Astrocyte of the cerebellum (primary cell): ENCODE measurements around the gene CCDC146.

Source experiments
- DNase-seq: peaks from one replicate; pipeline ENCODE4 v3.0.0-alpha.2; 2011; ENCODE audit warnings: low read depth
- H3K4me3 ChIP-seq: 2 replicates; pipeline ENCODE4 v1.5.1; 2011; ENCODE audit warnings: mild to moderate bottlenecking, low read depth, low read length, moderate library complexity
- in situ Hi-C: cut with HindIII; loops from 2 replicates; pipeline ENCODE4 v1.10.0; 2017; ENCODE audit warnings: low sequenced_read_pairs
- TF ChIP-seq, protein P1 (sequence below): IDR thresholded peaks from 2 replicates; pipeline ENCODE4 v1.5.1; 2012; ENCODE audit warnings: low read length, low read depth, moderate library complexity, mild to moderate bottlenecking; ENCODE audit errors: missing control alignments

Gene CCDC146

DNA sequence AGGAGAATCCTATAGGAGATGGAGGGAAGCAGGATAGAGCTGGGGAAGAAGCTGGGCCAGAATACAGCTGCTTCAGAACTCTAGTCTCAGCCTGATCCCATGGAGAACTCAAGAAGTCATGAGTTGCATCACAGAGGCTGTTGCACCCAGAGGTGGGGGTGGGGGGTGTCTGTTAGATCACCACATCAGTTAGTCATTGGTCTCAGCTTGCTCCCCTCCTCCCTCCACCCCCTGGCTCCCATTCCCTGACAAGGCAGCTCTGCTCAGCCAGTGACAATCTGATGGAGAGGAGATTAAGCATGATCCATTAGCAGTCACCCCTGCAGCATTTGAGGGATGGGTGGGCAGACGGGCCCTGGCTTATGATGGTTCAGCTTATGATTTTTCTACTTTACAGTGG is 135.6 kb downstream of the CCDC146 start:
- no peak overlapping the region for H3K4me3 ChIP-seq
- TF ChIP-seq, protein P1, sequence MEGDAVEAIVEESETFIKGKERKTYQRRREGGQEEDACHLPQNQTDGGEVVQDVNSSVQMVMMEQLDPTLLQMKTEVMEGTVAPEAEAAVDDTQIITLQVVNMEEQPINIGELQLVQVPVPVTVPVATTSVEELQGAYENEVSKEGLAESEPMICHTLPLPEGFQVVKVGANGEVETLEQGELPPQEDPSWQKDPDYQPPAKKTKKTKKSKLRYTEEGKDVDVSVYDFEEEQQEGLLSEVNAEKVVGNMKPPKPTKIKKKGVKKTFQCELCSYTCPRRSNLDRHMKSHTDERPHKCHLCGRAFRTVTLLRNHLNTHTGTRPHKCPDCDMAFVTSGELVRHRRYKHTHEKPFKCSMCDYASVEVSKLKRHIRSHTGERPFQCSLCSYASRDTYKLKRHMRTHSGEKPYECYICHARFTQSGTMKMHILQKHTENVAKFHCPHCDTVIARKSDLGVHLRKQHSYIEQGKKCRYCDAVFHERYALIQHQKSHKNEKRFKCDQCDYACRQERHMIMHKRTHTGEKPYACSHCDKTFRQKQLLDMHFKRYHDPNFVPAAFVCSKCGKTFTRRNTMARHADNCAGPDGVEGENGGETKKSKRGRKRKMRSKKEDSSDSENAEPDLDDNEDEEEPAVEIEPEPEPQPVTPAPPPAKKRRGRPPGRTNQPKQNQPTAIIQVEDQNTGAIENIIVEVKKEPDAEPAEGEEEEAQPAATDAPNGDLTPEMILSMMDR, result no peak
- in situ Hi-C loops, result no loop called here
- no peak for DNase-seq

DNA sequence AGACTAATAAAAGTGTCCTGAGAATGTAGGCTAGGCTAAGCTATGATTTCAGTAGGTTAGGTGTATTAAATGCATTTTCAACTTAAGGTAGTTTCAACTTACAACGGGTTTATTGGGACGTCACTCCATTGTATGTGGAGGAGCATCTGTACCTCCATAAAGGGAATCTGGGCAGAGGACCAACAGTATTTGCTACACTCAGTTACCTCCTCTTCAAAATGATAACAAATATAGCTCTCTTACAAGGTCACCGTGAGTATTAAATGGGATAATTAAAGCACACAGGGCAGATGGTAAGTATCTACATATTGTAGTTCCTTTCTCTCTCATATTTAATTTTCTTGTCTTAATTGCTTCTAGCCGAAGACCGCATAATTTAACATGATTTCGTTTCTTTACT is 136.2 kb downstream of the CCDC146 start:
- TF ChIP-seq, protein P1, result no peak

DNA sequence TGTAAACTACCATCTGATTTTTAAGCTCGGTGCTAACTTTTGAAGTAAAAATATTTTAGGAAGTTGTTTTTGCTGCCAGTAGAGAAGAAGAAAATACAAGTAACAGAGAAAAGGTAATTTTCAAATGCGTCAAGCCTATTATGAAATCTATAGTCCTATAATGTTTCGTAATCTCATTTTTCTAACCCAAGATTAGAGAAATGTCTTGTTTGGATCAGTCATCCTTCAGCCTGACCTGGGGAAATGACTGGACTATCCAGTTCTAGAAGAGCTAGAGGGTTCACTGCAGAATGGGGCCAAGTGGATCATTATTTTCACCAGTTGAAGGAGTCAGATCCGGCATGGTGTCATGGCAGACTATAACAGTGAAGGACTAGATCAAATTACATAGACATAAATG is 139.9 kb downstream of the CCDC146 start:
- no peak for DNase-seq
- TF ChIP-seq, protein P1, result no peak
- in situ Hi-C loops, result no loop called here
- H3K4me3 ChIP-seq, result no peak overlapping the region

More for the DNA sequence above, 136.2 kb downstream of the CCDC146 start:
- no peak for DNase-seq
- no peak overlapping the region for H3K4me3 ChIP-seq
- in situ Hi-C loops, result no loop called here

DNA sequence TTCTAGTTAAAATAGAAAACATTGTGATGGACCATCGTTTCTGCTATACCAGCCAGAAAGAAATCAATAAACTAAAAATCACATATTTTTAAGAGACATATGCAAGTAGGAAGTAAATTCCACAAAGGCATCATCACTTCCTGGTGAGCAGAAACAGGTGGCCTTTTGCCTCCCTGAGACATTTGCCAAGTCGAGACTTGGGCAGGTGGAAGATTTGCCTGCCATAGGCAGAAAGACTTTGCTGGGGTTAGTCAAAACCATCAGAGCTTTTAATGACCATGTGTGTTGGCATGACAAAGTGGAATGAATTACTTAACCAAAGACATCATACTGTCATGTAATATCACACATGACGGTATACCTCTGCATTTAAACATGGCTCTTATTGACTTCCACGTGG is 143.3 kb downstream of the CCDC146 start:
- H3K4me3 ChIP-seq, result no peak overlapping the region
- DNase-seq, result no peak
- in situ Hi-C loops, result no loop called here

DNA sequence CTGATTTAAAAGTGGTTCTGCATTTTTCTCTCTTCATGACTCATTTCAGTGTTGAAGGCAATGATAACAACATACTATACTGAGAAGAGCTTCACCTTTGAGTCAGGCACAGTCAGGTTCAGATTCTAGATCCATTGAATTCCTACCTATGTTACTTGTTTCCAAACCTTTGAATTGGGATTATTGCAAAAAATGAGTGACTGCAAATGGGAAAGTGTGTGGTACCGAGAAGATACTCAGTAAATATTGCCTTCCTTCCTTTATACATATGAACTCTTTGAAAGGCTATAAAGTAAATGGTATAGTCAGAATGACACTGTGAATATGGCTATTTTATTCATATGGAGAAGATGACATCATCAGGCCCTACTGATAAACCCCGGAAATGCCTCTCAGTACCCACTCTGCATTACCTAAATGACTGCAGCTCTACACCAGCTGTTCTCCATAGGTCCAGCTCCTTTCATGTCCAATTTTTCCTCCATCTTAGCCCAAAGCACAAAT is 143.9 kb downstream of the CCDC146 start:
- H3K4me3 ChIP-seq, result no peak overlapping the region
- TF ChIP-seq, protein P1, result no peak
- no peak for DNase-seq
- in situ Hi-C loops, result no loop called here

More for the DNA sequence above, 143.3 kb downstream of the CCDC146 start:
- TF ChIP-seq, protein P1, result no peak

DNA sequence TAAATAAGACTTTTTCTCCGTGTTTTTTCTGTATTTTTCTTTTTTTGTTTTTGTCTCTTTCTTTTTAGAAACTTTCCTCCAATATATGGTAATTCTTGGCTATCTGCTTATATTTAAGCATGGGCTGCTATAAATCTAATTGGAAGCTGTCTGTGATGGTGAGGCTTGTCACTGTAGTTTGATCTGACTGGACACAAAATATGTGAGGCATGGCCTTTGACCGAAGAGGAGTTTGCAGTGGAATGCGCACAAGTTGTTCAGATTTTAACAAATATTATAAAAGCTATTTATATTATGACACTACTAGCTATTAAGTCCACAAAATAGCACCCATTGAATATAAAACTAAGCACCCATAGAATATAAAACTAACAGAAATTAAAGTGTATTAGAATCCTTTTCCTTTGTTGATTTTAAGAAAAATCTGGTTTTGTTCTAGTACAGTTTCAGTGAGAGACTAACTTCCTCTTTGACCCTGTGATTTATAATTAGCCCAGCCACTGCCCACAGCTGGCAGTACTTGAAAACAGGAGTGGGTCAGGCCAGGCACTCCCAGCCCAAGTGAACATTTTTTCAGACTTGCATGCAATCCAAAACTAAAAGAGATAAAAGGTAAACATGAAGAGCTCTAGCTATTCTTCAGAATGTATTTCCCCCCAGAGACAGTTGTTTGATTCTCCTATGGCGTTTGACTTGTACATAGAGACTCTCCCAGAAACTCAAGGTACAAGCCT is 147.1 kb downstream of the CCDC146 start:
- TF ChIP-seq, protein P1, result no peak
- H3K4me3 ChIP-seq, result no peak overlapping the region
- DNase-seq, result no peak
- in situ Hi-C loops, result no loop called here
